CD4-positive, alpha-beta T cell (primary cell): Measurements from ENCODE around the gene STAMBPL1. TPM values are rescaled to one million over a fixed set of nuclear protein-coding genes. Genes with fewer than 3 reads are reported as not detected.
A peak's percentile ranks its signal among the peaks of the same experiment; 100 is the strongest.

Experiments
- ATAC-seq: fragments of 200-7000 bp; cut with Tn5 transposase; one replicate; pipeline ENCODE4 v1.10.0; 2022; ENCODE audit warnings: mild to moderate bottlenecking; ENCODE audit not compliant: poor library complexity
- CTCF ChIA-PET: fragments of 350-600 bp; sonication (Branson Sonifier 250); formaldehyde crosslinking; loops from one replicate; lab custom pipeline; 2021; ENCODE audit warnings: antibody characterized with exemption, inconsistent platforms; lab: Charles Lee
- POLR2A ChIA-PET: fragments of 350-600 bp; sonication (Branson Sonifier 250); formaldehyde crosslinking; loops from one replicate; lab custom pipeline; 2021; ENCODE audit warnings: antibody characterized with exemption, inconsistent platforms; lab: Charles Lee
- DNase-seq, 14 experiments: peaks; one replicate each; pipeline ENCODE4 v3.0.0-alpha.2; 2013 to 2020; ENCODE audit warnings: mixed read lengths in 2 of 14
- H3K27ac ChIP-seq, 2 donors: one replicate each; pipeline versions ENCODE4 v1.5.1 to v1.7.0; 2013; ENCODE audit warnings: low read length in 2 of 2, low read depth in 1 of 2, mild to moderate bottlenecking in 1 of 2
- H3K27me3 ChIP-seq, 2 experiments: 1 replicate in 1 of 2; 2 replicates in 1 of 2; pipeline versions ENCODE4 v1.6.1 to v1.7.0; 2013; ENCODE audit warnings: low read length in 2 of 2, control low read depth in 1 of 2, mild to moderate bottlenecking in 1 of 2, moderate library complexity in 1 of 2; ENCODE audit not compliant: insufficient read depth in 2 of 2, control insufficient read depth in 1 of 2
- H3K36me3 ChIP-seq: one replicate; pipeline ENCODE4 v1.6.1; 2013; ENCODE audit warnings: low read length, control low read depth; ENCODE audit not compliant: insufficient read depth
- H3K4me1 ChIP-seq: one replicate; pipeline ENCODE4 v1.6.1; 2013; ENCODE audit warnings: low read length, control low read depth; ENCODE audit not compliant: insufficient read depth
- H3K4me3 ChIP-seq: one replicate; pipeline ENCODE4 v1.5.1; 2013; ENCODE audit warnings: mild to moderate bottlenecking, low read length, moderate library complexity
- H3K9me3 ChIP-seq, 2 experiments: 1 replicate in 1 of 2; 2 replicates in 1 of 2; pipeline versions ENCODE4 v1.6.1 to v1.7.0; 2013; ENCODE audit warnings: low read length in 2 of 2, mild to moderate bottlenecking in 2 of 2, control low read depth in 1 of 2, moderate library complexity in 1 of 2; ENCODE audit not compliant: control insufficient read depth in 1 of 2, insufficient read depth in 1 of 2
- H3K27ac Mint-ChIP-seq: one replicate; pipeline ENCODE4 v1.8.0; 2020; ENCODE audit warnings: mixed read lengths
- H3K27me3 Mint-ChIP-seq: one replicate; pipeline ENCODE4 v1.8.0; 2021; ENCODE audit warnings: mixed read lengths
- H3K36me3 Mint-ChIP-seq: one replicate; pipeline ENCODE4 v1.8.0; 2021; ENCODE audit warnings: low read depth, mixed read lengths
- H3K4me1 Mint-ChIP-seq: one replicate; pipeline ENCODE4 v1.8.0; 2021; ENCODE audit warnings: low read depth, mixed read lengths
- H3K4me3 Mint-ChIP-seq: one replicate; pipeline ENCODE4 v1.8.0; 2020; ENCODE audit warnings: mild to moderate bottlenecking, mixed read lengths
- H3K9me3 Mint-ChIP-seq: one replicate; pipeline ENCODE4 v1.8.0; 2020; ENCODE audit warnings: mixed read lengths
- CTCF ChIP-seq: fragments of 200-600 bp; IDR thresholded peaks from one replicate; pipeline ENCODE4 v1.8.0; 2022; ENCODE audit warnings: antibody characterized with exemption, mild to moderate bottlenecking
- intact Hi-C, 2 experiments: fragments of 100-400 bp; cut with DNase I in 1 of 2; cut with micrococcal nuclease in 1 of 2; formaldehyde crosslinking; loops; one replicate each; pipeline versions ENCODE4 v1.15.1 to v1.9.0; 2023 to 2025; cut with DNase I, micrococcal nuclease
- polyA plus RNA-seq, 2 donors: library from polyadenylated mRNA; unstranded; fragments of 120-200 nt; gene quantifications; one replicate each; pipeline ENCODE4 v1.2.1, GENCODE V29; 2013
- total RNA-seq, 174 experiments: library from RNA in 2 of 174; stranded (reverse) in 2 of 174; gene quantifications; one replicate each; pipeline ENCODE4 v1.2.3 and lab custom pipeline; 2021 to 2026

STAMBPL1 gene
- total RNA-seq: 10 to 100 TPM; 23.7 to 26.7 TPM
- polyA plus RNA-seq (2013, experiment 1 of 2): 22.4 TPM
- 26.7 TPM for polyA plus RNA-seq (2013, experiment 2 of 2)
- 16.4 to 187 (median 40.2) reads per million in 172 experiments for total RNA-seq (lab: John Stamatoyannopoulos, UW)

GRCh38 chr10:88879534-88880281, at the start of gene STAMBPL1:
Gene STAMBPL1, plus strand, starts transcription at chr10:88880245. Its CDS starts 21,464 bp downstream, at chr10:88901709.
- Histone ChIP-seq H3K4me3 (peak within 1 kb of the TSS; percentile 84), H3K27ac (peak within 1 kb of the TSS; percentile 76 to 77), H3K27me3 (no peaks in the 10 kb centered on the region), H3K9me3 (no peaks in the 10 kb centered on the region), H3K36me3 (no peaks in the 10 kb centered on the region), H3K4me1 (peaks cover 25% of the 10 kb centered on the region)
- ChIA-PET CTCF (interaction anchor here (0.6 to 1.3 kb wide), 5 partner anchors 44 to 112 kb away, joined by 3 to 4 read pairs (median 3); partner anchors contain the start of gene FAS), POLR2A (interaction anchor here (0.6 to 3.5 kb wide), 37 partner anchors 9 to 1017 kb away, joined by 3 to 33 read pairs (median 5); partner anchors contain the start of genes ANKRD22, CH25H, FAS and IFIT2)
- intact Hi-C loops: loop anchor here in 1 of 2 experiments (5.0 kb wide), 1 partner anchor 42 kb away; no protein-coding TSS in a partner anchor
- H3K4me1 Mint-ChIP-seq: peaks cover 65% of the 10 kb centered on the region
- TF ChIP-seq CTCF: peak; percentile 15
- peak within 1 kb of the TSS; percentile 91 for H3K27ac Mint-ChIP-seq
- ATAC-seq: peak; percentile 78
- DNase-seq: peak in 13 of 14 experiments; percentile 59 to 82 (median 73)
- no peaks in the 10 kb centered on the region for H3K27me3 Mint-ChIP-seq
- peak within 1 kb of the TSS; percentile 99 for H3K4me3 Mint-ChIP-seq
- H3K9me3 Mint-ChIP-seq: no peaks in the 10 kb centered on the region
- H3K36me3 Mint-ChIP-seq: peaks cover 34% of the 10 kb centered on the region

- no peak overlapping the region for H3K27ac Mint-ChIP-seq
- DNase-seq (no peak), ATAC-seq (no peak)
- no peaks in the 10 kb centered on the region for H3K9me3 Mint-ChIP-seq
- no peak overlapping the region for H3K4me3 Mint-ChIP-seq
- ChIA-PET CTCF (interaction anchor here (0.9 to 1.9 kb wide), 2 partner anchors 8 to 102 kb away, joined by 4 to 6 read pairs; no protein-coding TSS in a partner anchor), POLR2A (interaction anchor here (1.2 to 2.8 kb wide), 4 partner anchors 20 to 969 kb away, joined by 3 to 11 read pairs (median 4); partner anchors contain the start of gene STAMBPL1)
- H3K36me3 ChIP-seq: no peaks in the 10 kb centered on the region
- no peaks in the 10 kb centered on the region for H3K9me3 ChIP-seq
- intact Hi-C loops: no loop called here
- H3K4me1 Mint-ChIP-seq: peaks cover 64% of the 10 kb centered on the region
- no peak for TF ChIP-seq CTCF
- H3K27ac ChIP-seq: no peak overlapping the region
- H3K27me3 Mint-ChIP-seq: no peaks in the 10 kb centered on the region
- H3K27me3 ChIP-seq: no peaks in the 10 kb centered on the region
- no peak overlapping the region for H3K4me3 ChIP-seq
- H3K4me1 ChIP-seq: peaks cover 28% of the 10 kb centered on the region
- H3K36me3 Mint-ChIP-seq: no peaks in the 10 kb centered on the region
Observed at GRCh38 chr10:88830643-88831268, 49.3 kb upstream of the STAMBPL1 start.

- Mint-ChIP-seq H3K9me3 (no peaks in the 10 kb centered on the region), H3K4me3 (peak overlapping the region; percentile 14), H3K27me3 (no peaks in the 10 kb centered on the region), H3K27ac (peak overlapping the region; percentile 66), H3K36me3 (no peaks in the 10 kb centered on the region), H3K4me1 (peaks cover 55% of the 10 kb centered on the region)
- Histone ChIP-seq H3K36me3 (no peaks in the 10 kb centered on the region), H3K27me3 (no peaks in the 10 kb centered on the region), H3K4me1 (peaks cover 21% of the 10 kb centered on the region), H3K4me3 (no peak overlapping the region), H3K9me3 (no peaks in the 10 kb centered on the region), H3K27ac (no peak overlapping the region)
- CTCF ChIA-PET: interaction anchor here (1.7 to 1.9 kb wide), 2 partner anchors 9 to 101 kb away, joined by 5 to 6 read pairs; no protein-coding TSS in a partner anchor
- POLR2A ChIA-PET: interaction anchor here (0.8 to 2.8 kb wide), 6 partner anchors 10 to 970 kb away, joined by 3 to 11 read pairs (median 4); partner anchors contain the start of gene STAMBPL1
- no peak for TF ChIP-seq CTCF
- peak; percentile 73 for ATAC-seq
- intact Hi-C loops: no loop called here
- peak in 12 of 14 experiments; percentile 19 to 85 (median 34) for DNase-seq
Observed at GRCh38 chr10:88831709-88832108, 48.3 kb upstream of the STAMBPL1 start.
